Measurements from ENCODE around the gene AGO1. TPM values are rescaled to one million over a fixed set of nuclear protein-coding genes. Genes with fewer than 3 reads are reported as not detected.
A peak's percentile ranks its signal among the peaks of the same experiment; 100 is the strongest.

AGO1 gene
- total RNA-seq, 4 donors from 2014 or later, result 4.1 to 32.8 (median 12.0) TPM

- no peaks in the 10 kb centered on the region for H3K27me3 ChIP-seq
- no peak for TF ChIP-seq CTCF (IDR thresholded peaks at IDR 0.05)
- no peak for TF ChIP-seq POLR2A (IDR thresholded peaks at IDR 0.05)
- H3K4me3 ChIP-seq, result no peak overlapping the region
- H3K4me1 ChIP-seq, result peaks cover 6 to 9% of the 10 kb centered on the region in 2 donors
- H3K27ac ChIP-seq, result peak overlapping the region; percentile 34 to 84
- no peaks in the 10 kb centered on the region for H3K9me3 ChIP-seq
- no peak for DNase-seq
- intact Hi-C loops (cut with DNase I; ENCODE audit: low total_unique reads), result no loop called here
- H3K36me3 ChIP-seq, result no peaks in the 10 kb centered on the region
Observed at GRCh38 chr1:35850051-35850450, 33.0 kb upstream of the AGO1 start.

GRCh38 chr1:35850716-35851115 is 32.3 kb upstream of the AGO1 start:
- no peak for TF ChIP-seq POLR2A (IDR thresholded peaks at IDR 0.05)
- no peaks in the 10 kb centered on the region for H3K27me3 ChIP-seq
- no peaks in the 10 kb centered on the region for H3K9me3 ChIP-seq
- H3K4me3 ChIP-seq, result no peak overlapping the region
- no peaks in the 10 kb centered on the region for H3K36me3 ChIP-seq
- H3K4me1 ChIP-seq, result peaks cover 6 to 9% of the 10 kb centered on the region in 2 donors
- intact Hi-C loops (cut with DNase I; ENCODE audit: low total_unique reads), result no loop called here
- H3K27ac ChIP-seq, result peak overlapping the region; percentile 52 to 84
- DNase-seq, result no peak

GRCh38 chr1:35851132-35851869 is 31.7 kb upstream of the AGO1 start:
- no peaks in the 10 kb centered on the region for H3K27me3 ChIP-seq
- no peak overlapping the region for H3K4me3 ChIP-seq
- H3K27ac ChIP-seq, result peak overlapping the region; percentile 52 to 84
- H3K9me3 ChIP-seq, result no peaks in the 10 kb centered on the region
- TF ChIP-seq CTCF (IDR thresholded peaks at IDR 0.05) (no peak), POLR2A (IDR thresholded peaks at IDR 0.05) (no peak)
- H3K4me1 ChIP-seq, result peaks cover 6 to 9% of the 10 kb centered on the region in 2 donors
- H3K36me3 ChIP-seq, result no peaks in the 10 kb centered on the region
- DNase-seq, result peak; percentile 24 to 36
- intact Hi-C loops (cut with DNase I; ENCODE audit: low total_unique reads), result no loop called here

GRCh38 chr1:35852241-35852640 is 30.8 kb upstream of the AGO1 start:
- no peak for DNase-seq
- no peaks in the 10 kb centered on the region for H3K36me3 ChIP-seq
- H3K27ac ChIP-seq, result peak overlapping the region; percentile 41 to 84
- TF ChIP-seq CTCF (IDR thresholded peaks at IDR 0.05) (no peak), POLR2A (IDR thresholded peaks at IDR 0.05) (no peak)
- intact Hi-C loops (cut with DNase I; ENCODE audit: low total_unique reads), result no loop called here
- H3K9me3 ChIP-seq, result no peaks in the 10 kb centered on the region
- H3K27me3 ChIP-seq, result no peaks in the 10 kb centered on the region
- H3K4me1 ChIP-seq, result peaks cover 6 to 9% of the 10 kb centered on the region in 2 donors
- H3K4me3 ChIP-seq, result no peak overlapping the region

- Histone ChIP-seq H3K36me3 (no peaks in the 10 kb centered on the region), H3K9me3 (no peaks in the 10 kb centered on the region), H3K4me3 (no peak overlapping the region), H3K4me1 (peaks cover 6 to 7% of the 10 kb centered on the region in 2 donors), H3K27ac (no peak overlapping the region), H3K27me3 (no peaks in the 10 kb centered on the region)
- TF ChIP-seq CTCF (IDR thresholded peaks at IDR 0.05) (no peak), POLR2A (IDR thresholded peaks at IDR 0.05) (no peak)
- intact Hi-C loops (cut with DNase I; ENCODE audit: low total_unique reads), result no loop called here
- DNase-seq, result no peak
Observed at GRCh38 chr1:35854989-35855700, 27.9 kb upstream of the AGO1 start.
